Esophagus mucosa (tissue), 1 donor: ENCODE results near the gene OTULIN. TPM values are rescaled to one million over a fixed set of nuclear protein-coding genes. Genes with fewer than 3 reads are reported as not detected.
A peak's percentile ranks its signal among the peaks of the same experiment; 100 is the strongest.

Source experiments
- ATAC-seq: fragments of 200-7000 bp; cut with Tn5 transposase; one replicate; pipeline ENCODE4 v1.9.1; 2020
- total RNA-seq: library from RNA; stranded (reverse); gene quantifications from one replicate; pipeline ENCODE4 v1.2.4, GENCODE V29; 2023
- donor health status: DM: yes; HTN: yes; CAD: no.

Gene OTULIN
- total RNA-seq, 1 donor from 2014 or later, result 26.1 TPM

DNA sequence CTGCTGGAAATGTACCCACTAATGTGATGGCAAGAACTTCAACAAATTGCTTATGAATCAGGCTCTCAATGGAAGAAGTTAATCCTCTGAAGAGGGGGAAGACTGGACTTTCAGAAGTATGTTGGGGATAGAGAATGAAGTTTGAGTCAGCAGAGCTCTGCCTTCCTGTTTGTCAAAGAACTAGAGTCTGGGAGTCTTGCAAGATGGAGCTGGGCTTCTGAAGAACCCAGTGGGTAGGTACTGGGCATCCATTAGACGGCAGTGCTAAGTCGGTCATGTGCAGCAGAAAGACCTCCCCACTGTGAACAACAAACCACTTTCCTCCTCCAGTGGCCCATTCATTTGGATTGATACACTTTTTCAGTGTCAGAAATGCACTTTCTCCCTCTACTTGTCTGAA lies 34.6 kb downstream of the OTULIN start:
- no peak for ATAC-seq

DNA sequence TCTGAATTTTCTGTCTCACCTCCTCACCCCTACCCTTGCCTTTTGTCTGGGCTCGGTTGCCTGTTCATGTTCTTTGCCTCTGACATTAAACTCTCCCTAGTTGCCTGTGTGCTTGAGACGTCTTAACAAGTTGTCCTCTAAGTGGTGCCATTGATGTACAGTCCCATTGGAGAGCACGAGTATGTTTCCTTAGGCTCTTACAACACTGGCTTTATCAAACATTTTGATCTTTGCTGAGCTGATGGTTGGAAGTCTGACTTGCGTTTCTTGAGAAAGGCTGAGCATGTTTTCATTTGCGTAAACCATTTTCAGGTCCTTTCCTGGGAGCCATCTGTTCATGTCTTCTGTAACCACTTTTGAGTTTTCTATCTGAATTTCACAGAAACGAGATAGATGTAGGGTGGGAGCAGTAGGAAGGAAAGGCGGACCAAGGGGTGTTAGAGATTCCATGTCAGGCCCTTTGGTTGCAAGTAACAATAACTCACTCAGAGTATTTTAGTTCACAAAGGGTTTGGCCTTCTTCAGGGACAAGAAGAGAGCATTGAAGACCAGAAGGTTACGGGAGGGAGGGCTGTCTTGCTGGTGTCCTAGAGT lies 35.4 kb downstream of the OTULIN start:
- ATAC-seq, result no peak

DNA sequence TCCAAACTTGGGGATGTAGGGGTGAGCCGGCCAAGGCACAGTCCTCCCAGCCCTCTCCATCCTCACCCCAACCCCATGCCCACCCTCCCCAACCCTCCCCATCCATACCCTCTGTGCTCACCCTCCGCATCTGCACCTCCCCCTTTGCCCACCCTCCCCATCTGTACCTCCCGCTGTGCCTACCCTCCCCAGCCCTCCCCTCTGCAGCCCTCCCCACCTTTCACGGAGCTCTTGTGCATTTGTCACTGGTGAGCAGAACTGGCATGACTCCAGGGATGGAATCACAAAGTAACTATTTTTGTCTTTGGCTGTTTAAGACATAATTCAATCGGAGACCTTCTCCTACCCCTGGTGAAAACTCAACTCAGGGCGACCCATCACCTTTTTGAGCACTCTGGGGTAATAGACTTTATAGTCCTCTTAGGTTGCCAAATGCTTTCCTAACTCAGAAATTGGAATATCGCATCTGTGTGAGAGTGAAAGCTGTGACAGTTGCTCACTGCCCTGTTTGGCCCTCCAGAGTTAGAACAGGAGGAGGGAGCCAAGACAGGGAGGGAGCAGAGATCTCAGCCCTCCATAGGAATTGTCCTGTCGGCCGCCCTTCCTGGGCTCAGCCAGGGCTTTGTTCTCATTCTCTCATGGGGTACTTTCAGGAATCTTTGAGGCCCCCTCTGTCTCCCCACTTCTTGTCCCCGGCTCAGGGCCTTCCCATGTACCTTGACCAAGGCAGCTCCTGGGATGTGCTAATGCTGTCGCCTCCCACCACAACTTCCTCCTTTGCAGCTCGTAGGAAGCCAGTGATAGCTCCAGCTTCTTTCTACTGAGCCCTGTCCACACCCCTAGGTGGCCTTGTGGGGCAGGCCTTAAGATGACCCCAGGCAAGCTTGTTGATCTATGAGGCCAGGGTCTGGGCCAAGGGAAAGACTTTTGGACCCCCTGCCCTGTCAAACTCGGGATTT lies 36.2 kb downstream of the OTULIN start:
- ATAC-seq, result no peak

DNA sequence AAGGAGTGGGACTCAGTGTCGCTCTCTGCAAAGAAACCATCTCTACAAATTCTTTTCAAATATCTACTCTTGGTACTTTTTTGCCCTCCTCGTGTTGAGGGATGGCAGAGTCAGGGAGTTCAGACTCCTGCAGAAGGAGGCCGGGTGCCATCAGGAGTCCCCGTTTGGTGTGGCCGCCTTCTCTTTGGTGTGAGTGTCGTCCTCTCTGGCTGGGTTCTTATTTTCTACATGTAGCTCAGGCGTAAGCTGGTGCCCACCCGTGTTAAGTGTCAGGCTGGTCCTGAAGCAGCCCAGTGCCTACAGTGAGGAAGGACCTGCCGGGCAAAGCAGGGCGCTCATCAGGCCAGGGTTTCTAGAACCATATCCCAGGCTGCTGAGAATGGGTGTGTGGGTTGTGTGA lies 37.0 kb downstream of the OTULIN start:
- peak; percentile 2 for ATAC-seq

DNA sequence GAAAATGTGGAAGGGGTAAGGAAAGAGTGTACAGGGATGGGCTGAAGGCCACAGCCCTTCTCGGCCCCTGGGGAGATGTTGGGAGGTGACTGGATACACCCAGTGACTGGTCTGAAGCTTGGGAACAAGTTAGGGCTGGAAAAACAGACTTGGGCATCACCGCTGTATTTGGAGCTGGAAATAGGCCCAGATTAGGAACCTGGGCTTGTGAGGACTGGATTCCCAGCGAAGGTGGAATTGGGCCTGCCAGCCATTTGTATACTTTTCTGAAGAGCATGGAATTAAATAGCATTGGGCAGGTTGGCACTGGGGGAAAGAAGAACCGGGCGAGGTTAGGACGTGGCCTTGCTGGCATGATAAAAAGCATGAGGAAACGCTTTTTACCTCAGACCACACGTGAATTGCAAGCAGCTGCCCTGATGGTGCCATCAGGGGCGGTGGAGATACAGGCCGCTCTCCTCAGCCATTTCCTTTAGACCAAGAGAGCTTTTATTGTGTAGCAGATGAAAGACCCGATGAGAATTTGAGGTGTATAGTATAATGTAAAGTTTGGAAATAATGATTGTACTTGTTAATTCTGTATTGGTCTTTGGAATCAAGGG lies 37.8 kb downstream of the OTULIN start:
- ATAC-seq, result peak; percentile 91

DNA sequence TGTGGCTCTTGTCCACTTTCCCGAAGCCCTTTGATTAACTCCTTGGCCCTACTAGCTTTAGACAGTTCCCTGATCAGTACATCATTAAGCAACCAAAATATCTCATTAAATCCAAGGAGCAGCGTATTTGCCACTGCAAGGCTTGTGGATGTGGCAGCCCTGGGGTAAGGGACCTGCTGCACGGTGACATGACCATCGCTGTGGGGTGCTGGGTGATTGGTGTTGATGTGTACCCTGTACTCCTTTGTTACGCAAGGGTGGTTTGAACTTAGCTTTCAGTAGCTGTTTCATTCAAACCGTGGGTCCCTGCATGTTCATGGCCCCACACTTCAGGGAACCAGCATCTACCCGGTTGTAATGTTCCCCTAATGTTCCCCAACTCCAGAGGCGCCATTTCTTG lies 41.0 kb downstream of the OTULIN start:
- no peak for ATAC-seq

DNA sequence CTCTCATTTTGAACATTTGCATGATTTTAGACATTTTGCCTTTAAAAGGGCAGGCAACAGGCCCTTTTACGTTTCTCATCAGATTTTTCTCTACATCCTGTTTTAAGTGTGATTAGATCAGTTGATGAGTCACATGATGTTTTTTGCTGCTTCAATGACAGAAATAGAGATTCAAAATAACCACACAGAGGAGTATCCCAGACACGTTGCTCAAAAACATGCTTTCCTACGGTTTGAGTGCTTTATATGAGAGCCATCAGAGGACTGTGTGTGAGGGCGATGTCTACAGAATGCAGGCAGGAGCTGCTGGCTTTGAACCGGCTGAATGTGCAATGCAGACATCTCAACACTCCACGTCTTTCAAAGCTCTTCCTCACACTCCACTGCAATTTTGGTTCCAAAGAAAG lies 42.1 kb downstream of the OTULIN start:
- no peak for ATAC-seq

DNA sequence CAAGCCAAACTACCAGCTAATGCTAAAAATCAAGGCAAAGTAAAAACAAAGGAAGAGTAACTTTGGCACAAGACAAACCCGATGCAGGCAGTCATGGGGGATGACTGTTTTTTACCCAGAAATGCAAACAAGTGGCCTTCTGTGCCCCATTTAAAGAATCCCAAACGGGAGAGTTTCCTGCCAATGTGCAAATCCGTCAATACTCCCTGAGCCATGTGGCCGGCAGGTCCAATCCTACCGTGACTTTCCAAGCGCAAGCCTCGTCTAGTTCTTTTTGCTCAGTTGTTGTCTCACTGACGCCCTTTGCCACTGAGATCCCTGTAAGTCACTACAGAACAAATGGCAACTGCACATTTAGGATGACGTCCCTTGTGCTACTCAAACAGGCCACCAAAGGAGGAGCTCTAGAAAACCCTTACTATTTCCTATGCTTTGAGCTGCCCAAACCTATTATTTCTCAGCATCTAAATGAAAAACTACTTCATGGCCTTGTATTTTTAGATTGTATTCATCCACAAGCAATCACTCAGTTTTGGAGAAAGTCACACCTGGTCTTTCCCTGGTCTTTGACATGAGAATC lies 43.4 kb downstream of the OTULIN start:
- ATAC-seq, result no peak

DNA sequence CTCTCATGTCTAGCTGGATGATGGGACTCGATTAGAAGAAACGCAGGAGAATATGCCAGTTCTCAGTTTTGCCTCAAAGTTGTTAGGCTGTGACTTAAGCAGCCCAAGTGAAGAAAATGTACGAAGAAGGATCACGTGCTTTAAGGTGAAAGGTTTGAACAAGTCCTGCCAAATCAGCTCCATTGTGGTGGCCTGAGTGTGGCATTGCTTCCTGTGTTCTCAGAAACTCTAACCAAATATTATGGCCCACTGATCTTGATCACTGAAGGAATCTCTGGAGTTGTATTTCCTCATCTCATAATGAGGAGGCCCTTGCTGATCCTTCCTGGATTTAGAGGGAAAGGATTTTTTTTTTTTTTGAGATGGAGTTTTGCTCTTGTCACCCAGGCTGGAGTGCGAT lies 44.0 kb downstream of the OTULIN start:
- no peak for ATAC-seq

DNA sequence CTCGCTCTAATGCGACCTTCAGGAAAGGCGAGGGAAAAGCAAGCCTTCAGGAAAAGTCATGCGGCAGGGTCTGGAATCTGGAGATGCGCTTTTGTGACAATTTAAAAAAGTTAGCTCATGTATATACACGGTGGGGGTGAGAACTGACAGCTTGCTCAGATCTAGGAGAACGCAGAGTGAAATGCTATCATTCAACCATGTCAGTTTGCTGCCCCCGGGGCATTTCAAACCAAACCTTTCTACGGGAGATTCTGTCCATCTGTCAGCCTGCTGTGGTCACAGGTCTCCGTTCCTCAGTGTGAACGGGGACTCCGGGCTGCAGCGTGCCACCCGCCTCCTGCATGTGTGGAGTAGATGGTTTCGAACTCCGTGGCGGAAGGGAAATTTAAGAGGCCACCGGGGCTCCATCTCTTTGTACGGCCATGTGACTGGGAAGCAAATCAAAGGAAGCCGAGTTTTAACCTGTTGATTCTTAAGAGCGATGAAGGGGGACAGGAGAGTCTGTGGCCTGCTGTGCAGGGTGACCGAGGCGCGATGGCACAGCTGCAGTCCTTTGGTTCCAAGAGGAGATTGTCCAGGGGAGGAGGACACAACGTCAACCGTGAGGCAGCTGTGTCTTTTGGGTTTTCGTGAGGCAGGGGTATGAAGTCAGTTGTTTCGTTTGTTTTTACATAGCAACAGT lies 45.9 kb downstream of the OTULIN start:
- no peak for ATAC-seq

DNA sequence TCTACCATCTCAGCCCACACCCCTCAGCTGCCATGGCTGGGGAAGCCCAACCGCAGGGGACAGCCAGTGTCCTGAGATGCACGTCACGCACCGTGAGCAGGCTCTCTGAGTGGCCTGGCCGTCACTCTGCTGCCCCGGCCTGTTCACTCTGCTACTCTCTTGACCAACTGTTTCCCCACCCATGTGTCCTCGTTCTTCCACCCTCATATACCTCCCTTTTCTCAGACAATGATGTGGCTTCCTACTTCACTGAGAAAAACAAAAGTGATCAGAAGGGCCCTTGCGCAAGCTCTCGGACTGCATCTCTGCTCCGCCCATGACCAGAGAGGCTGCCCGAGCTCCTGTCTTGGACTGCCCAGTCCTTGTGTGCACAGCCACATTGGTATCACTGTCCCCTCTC lies 47.6 kb downstream of the OTULIN start:
- no peak for ATAC-seq

DNA sequence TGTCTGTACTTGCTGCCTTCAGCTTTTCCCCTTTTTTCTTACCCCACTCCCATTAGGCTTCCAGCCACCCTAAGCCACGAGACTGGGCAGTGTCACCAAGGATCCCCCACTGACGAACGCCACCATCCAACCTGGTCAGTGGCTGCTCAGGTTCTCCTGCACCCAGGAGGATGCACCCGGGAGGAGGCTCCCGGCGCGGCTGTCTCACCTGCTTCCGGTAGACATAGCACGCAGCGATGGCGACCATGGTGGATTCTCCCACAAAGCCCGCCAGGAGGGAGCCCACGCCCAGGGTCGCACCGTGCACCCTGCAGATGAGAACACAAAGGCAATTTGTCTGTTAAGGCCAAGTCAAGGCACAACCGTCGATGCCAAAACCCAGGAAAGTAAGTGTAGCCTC lies 48.1 kb downstream of the OTULIN start:
- no peak for ATAC-seq

DNA sequence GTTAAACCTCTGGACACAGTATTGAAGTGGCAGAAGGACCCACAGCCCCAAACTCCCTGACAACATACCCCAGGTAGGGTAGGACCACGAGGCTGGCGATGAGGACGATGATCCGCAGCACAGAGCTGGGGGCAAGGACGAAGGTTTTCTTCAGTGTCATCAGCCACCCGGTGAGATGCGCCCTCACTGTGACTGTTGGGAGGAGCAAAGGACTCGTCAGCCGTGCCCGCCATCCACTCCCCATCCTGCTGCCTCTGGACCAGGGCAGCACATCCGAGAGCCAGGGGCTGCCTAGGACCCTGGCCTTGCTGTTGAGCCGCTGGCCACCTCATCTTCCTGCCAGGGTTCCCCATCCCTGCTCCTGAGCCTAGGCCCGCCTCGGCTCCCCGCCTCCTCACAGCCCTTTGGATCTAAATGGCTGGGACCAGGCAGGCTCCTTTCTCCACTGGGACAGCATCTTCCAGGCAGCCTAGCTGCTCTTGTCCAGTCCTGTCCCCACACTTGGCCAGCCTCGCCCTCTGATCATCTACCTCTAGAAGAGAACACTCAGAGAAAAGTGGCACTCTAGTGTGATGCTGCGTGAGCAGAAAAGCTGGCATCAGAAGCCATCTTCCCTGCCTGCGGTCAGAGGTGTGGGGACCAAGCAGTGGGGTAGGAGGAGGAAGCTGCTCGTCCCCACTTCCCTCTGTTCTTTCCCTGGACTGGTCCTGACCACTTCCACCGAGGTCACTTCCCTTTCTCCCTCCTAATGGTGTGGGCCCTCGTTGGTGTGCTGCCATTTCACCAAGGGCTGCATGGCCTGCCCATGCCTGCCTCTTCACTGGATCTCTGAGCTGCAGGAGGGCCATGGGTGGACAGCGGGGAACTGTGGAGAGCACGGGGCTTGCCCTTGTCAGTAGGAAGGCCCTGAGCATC lies 49.2 kb downstream of the OTULIN start:
- no peak for ATAC-seq

DNA sequence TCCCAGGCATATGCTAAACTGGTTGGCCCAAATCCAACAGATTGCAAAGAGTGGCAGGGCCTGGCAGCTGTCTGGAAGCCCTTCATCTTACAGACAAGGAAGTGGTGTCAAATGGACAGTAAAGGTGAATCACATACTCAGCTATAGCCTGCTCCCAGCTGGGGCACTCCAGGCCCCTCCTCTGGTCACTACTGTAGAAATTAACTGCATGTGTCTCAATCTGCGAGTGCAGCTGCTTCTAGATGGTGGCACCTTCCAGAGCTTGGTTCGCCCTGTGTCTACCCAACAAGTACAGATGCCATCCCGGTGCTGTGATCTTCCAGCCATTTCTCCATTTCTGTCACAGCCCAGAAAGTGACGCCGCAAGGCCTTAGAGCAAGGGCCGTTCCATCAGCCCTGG lies 50.2 kb downstream of the OTULIN start:
- no peak for ATAC-seq

DNA sequence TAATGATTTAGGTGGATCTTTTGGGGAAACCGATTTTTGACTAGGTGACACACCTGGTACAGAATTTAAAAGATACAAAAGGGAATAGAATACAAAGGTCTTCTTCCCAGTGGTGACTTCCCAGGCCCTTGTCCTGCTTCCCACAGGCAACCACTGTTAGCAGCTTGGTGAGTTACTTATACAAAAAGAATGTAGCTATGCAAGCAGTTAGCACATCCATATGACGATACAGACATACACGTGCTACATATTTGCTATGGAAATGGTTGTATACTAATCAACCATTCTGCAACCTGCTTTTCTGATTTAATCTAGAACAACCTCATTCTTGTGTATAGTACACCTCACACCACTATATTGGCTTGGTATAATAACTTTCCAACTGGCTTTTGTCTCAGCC lies 51.0 kb downstream of the OTULIN start:
- no peak for ATAC-seq

DNA sequence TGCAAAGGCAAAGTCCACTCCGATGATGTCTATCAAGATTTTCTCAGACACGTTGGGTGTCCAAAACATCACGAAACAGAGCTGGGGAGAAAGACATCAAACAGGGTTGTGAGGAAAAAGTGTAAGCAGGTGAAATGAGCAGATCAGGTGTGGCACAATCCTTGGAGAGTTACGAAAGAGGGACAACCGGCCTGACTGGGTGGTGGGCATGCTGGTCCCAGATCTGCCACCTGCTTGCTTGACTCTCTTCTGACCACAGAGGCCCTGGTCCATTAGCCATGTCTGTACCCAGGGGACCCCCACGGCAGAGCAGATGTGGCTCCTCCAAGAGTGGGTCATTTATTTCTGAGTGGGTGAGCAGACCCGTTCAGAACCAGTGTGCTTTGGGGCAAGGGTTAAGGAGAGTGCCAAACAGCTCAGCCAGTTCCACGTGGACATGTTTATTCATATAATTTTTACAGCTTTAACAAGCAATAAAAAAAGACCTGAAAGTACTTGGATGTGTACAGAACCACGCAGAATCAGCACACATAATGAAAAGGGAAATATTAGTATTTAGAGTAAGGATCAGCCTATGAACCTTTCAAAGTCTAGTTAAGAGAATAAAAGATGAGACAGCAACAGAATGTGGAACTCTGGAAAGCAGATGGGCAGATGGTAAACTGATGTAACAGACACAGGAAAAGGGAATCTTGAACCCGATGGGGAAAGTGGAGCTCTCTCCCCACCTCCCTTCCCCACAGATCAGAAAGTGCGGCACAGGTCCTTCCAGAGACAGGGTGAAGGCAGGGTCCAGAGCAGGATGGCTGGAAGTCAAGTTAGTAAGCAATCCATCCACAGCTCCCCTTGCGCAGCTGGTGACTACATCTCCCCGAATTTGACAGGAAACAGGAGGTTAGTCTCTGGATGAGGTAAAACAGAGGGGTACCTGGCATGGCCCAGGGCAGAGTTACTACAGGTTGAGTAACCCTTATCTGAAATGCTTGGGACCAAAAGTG lies 52.5 kb downstream of the OTULIN start:
- no peak for ATAC-seq

DNA sequence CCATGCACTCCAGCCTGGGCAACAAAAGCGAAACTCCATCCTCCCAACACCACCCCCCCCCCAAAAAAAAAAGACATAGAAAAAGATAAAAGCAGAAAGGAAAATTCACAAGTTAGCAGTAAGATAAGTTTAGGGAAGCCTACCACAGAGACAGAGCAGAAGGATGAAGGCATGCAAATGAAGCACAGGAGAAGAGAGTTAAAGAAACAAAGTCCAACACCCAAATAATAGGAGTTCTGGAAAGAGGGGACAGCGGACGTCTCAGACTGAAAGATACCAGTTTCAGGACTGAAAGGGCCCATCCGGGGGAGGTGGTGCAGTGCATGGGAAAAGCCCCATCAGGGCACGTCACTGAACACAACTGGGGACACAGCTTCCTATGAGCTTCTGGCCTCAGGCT lies 54.3 kb downstream of the OTULIN start:
- no peak for ATAC-seq

DNA sequence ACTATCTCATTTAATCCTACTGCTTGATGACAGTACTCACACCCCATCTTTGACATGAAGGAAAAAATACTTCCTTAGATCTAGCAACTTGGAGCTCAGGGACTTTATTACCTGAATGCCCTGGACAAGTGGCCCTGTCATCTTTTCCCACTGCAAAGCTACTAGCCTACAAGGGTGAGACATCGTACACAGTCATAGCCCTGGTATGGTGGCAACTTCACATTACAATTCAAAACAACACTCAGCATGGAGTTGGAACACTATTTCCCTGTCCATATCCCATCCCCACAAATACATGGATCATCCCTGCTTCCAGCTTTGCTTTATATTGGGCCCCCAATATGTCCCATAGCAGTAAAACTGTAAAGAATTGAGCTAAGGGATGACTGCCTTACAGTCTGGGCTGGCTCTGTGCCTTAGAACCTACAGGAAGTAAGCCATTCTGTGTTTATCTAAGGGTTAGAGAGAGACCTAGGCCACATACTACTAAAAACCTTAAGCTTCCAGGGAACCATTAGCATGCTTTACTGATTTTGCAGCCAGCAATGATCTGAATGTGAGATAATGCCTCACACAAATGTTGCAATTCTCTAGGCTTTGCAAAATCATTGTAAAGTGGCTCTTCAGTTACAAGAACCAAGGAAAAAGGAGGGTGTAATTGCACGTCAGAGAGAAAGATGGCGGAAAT lies 55.9 kb downstream of the OTULIN start:
- peak; percentile 53 for ATAC-seq

DNA sequence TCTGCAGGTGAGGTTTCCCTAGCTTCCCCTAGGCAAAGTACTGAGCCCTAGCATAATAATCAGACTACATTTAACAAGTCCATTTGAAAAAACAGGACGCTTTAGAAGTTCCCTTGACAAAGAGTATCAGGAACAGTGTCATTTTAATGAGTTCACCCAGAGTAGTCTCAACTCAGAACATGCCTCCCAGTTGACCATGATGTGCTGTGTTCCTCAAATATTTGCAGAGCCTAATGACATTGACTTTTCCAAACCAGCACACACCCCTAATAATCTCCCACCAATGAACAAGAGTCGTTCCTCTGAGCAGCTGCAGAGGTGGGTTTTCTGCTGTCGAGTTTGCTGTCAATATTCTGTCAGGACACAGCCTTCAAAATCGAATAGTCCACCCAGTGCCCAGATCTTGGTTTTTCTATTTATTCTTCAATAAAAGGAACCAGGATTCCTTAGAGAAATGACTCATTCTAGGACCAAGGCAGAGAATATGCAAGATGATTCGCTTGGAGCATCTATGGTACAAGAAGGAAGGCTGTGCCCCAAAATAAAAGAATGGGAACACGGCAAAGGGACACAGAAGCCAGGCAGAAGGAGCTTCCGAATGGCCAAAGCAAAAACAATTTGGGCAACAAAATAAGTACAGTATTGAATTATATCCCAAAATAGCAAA lies 57.6 kb downstream of the OTULIN start:
- ATAC-seq, result no peak
